ENCODE measurements around the gene CARD19.

GRCh38 chr9:93094658-93095204 is 1.3 kb upstream of the CARD19 start:
- no peak for TF ChIP-seq HNRNPH1 (optimal IDR thresholded peaks at IDR 0.05; ENCODE audit: low read depth, low read length)
- TF ChIP-seq NR1H2 (CRISPR knock-in tag; IDR thresholded peaks at IDR 0.05): no peak
- no peak for TF ChIP-seq POLR2AphosphoS5 (IDR thresholded peaks at IDR 0.05; ENCODE audit: control insufficient read depth, insufficient read depth, low read depth, low read length)
- no peak for TF ChIP-seq CTCF (IDR thresholded peaks at IDR 0.05 in 2 of 3, conservative IDR thresholded peaks at IDR 0.05 in 1 of 3; ENCODE audit: insufficient read depth in 2 of 3, low read depth in 1 of 3, low read length in 3 of 3)
- no peak for TF ChIP-seq IRF1 (CRISPR knock-in tag; IDR thresholded peaks at IDR 0.05; ENCODE audit: borderline replicate concordance)
- TF ChIP-seq ZBTB34 (CRISPR knock-in tag; IDR thresholded peaks at IDR 0.05): no peak

All from K562 (cell line).